ENCODE measurements around the gene ALDH1A2. TPM values are rescaled to one million over a fixed set of nuclear protein-coding genes. Genes with fewer than 3 reads are reported as not detected.

The ALDH1A2 gene
- total and polyA plus RNA-seq, 4 experiments from 2014 or later: 0.15 to 0.83 TPM; not detected in 2

GRCh38 chr15:57917998-57918397, 147.5 kb downstream of the ALDH1A2 start:
- Mint-ChIP-seq H3K9me3 (peaks cover 0 to 4% (median 0%) of the 10 kb centered on the region in 8 donors), H3K27me3 (peaks cover 4 to 14% of the 10 kb centered on the region in 2 donors), H3K36me3 (no peaks in the 10 kb centered on the region), H3K27ac (no peak overlapping the region), H3K4me1 (no peaks in the 10 kb centered on the region), H3K4me3 (no peak overlapping the region)
- H3K27ac ChIP-seq (ENCODE audit: low read depth, low read length): no peak overlapping the region
- H3K9me3 ChIP-seq (ENCODE audit: control insufficient read depth in 1 of 2, low read length in 2 of 2): no peaks in the 10 kb centered on the region
- POLR2A ChIA-PET (ENCODE audit: partially characterized antibody): no interaction called here
- intact Hi-C loops (cut with micrococcal nuclease): no loop called here
- CTCF ChIA-PET (ENCODE audit: partially characterized antibody): no interaction called here
- H3K27me3 ChIP-seq (ENCODE audit: insufficient read depth, low read length): no peaks in the 10 kb centered on the region
- H3K4me3 ChIP-seq (ENCODE audit: low read length in 2 of 2): no peak overlapping the region
- no peaks in the 10 kb centered on the region for H3K4me1 ChIP-seq (ENCODE audit: insufficient read depth, low read length)
- DNase-seq: no peak
- no peaks in the 10 kb centered on the region for H3K36me3 ChIP-seq (ENCODE audit: insufficient read depth, low read length)

GRCh38 chr15:57916695-57917094, 148.8 kb downstream of the ALDH1A2 start:
- H3K4me3 Mint-ChIP-seq: no peak overlapping the region
- Histone ChIP-seq H3K27me3 (ENCODE audit: insufficient read depth, low read length) (no peaks in the 10 kb centered on the region), H3K9me3 (ENCODE audit: control insufficient read depth in 1 of 2, low read length in 2 of 2) (no peaks in the 10 kb centered on the region), H3K27ac (ENCODE audit: low read depth, low read length) (no peak overlapping the region), H3K4me1 (ENCODE audit: insufficient read depth, low read length) (no peaks in the 10 kb centered on the region), H3K36me3 (ENCODE audit: insufficient read depth, low read length) (no peaks in the 10 kb centered on the region), H3K4me3 (ENCODE audit: low read length in 2 of 2) (no peak overlapping the region)
- intact Hi-C loops (cut with micrococcal nuclease): no loop called here
- H3K36me3 Mint-ChIP-seq: no peaks in the 10 kb centered on the region
- H3K27ac Mint-ChIP-seq: no peak overlapping the region
- H3K9me3 Mint-ChIP-seq: peaks cover 0 to 4% (median 0%) of the 10 kb centered on the region in 8 donors
- CTCF ChIA-PET (ENCODE audit: partially characterized antibody): no interaction called here
- no peaks in the 10 kb centered on the region for H3K4me1 Mint-ChIP-seq
- H3K27me3 Mint-ChIP-seq: peaks cover 4 to 14% of the 10 kb centered on the region in 2 donors
- POLR2A ChIA-PET (ENCODE audit: partially characterized antibody): no interaction called here
- DNase-seq: no peak

- Mint-ChIP-seq H3K4me3 (peak overlapping the region in 1 of 8 donors; percentile 18), H3K27me3 (peaks cover 2 to 14% of the 10 kb centered on the region in 2 donors), H3K27ac (no peak overlapping the region), H3K36me3 (no peaks in the 10 kb centered on the region), H3K9me3 (peaks cover 0 to 4% (median 0%) of the 10 kb centered on the region in 8 donors), H3K4me1 (no peaks in the 10 kb centered on the region)
- intact Hi-C loops (cut with micrococcal nuclease): no loop called here
- CTCF ChIA-PET (ENCODE audit: partially characterized antibody): no interaction called here
- POLR2A ChIA-PET (ENCODE audit: partially characterized antibody): no interaction called here
- no peaks in the 10 kb centered on the region for H3K27me3 ChIP-seq (ENCODE audit: insufficient read depth, low read length)
- no peaks in the 10 kb centered on the region for H3K9me3 ChIP-seq (ENCODE audit: control insufficient read depth in 1 of 2, low read length in 2 of 2)
- H3K4me1 ChIP-seq (ENCODE audit: insufficient read depth, low read length): no peaks in the 10 kb centered on the region
- no peak overlapping the region for H3K4me3 ChIP-seq (ENCODE audit: low read length in 2 of 2)
- no peak for DNase-seq
- H3K36me3 ChIP-seq (ENCODE audit: insufficient read depth, low read length): no peaks in the 10 kb centered on the region
- H3K27ac ChIP-seq (ENCODE audit: low read depth, low read length): no peak overlapping the region
Observed at GRCh38 chr15:57915827-57916531, 149.5 kb downstream of the ALDH1A2 start.

GRCh38 chr15:57914350-57915055, 151.0 kb downstream of the ALDH1A2 start:
- Mint-ChIP-seq H3K27me3 (peaks cover 5 to 11% of the 10 kb centered on the region in 2 donors), H3K4me3 (no peak overlapping the region), H3K9me3 (peaks cover 0 to 3% (median 0%) of the 10 kb centered on the region in 8 donors), H3K27ac (no peak overlapping the region), H3K36me3 (no peaks in the 10 kb centered on the region), H3K4me1 (no peaks in the 10 kb centered on the region)
- Histone ChIP-seq H3K4me1 (ENCODE audit: insufficient read depth, low read length) (no peaks in the 10 kb centered on the region), H3K4me3 (ENCODE audit: low read length in 2 of 2) (no peak overlapping the region), H3K36me3 (ENCODE audit: insufficient read depth, low read length) (no peaks in the 10 kb centered on the region), H3K27ac (ENCODE audit: low read depth, low read length) (no peak overlapping the region), H3K27me3 (ENCODE audit: insufficient read depth, low read length) (no peaks in the 10 kb centered on the region), H3K9me3 (ENCODE audit: control insufficient read depth in 1 of 2, low read length in 2 of 2) (no peaks in the 10 kb centered on the region)
- no peak for DNase-seq
- POLR2A ChIA-PET (ENCODE audit: partially characterized antibody): no interaction called here
- CTCF ChIA-PET (ENCODE audit: partially characterized antibody): no interaction called here
- intact Hi-C loops (cut with micrococcal nuclease): no loop called here

- H3K27ac ChIP-seq (ENCODE audit: low read depth, low read length): no peak overlapping the region
- Mint-ChIP-seq H3K4me1 (no peaks in the 10 kb centered on the region), H3K36me3 (no peaks in the 10 kb centered on the region), H3K9me3 (peaks cover 0 to 3% (median 0%) of the 10 kb centered on the region in 8 donors), H3K27me3 (peaks cover 6 to 10% of the 10 kb centered on the region in 2 donors), H3K27ac (no peak overlapping the region), H3K4me3 (no peak overlapping the region)
- no peak overlapping the region for H3K4me3 ChIP-seq (ENCODE audit: low read length in 2 of 2)
- intact Hi-C loops (cut with micrococcal nuclease): no loop called here
- no peak for DNase-seq
- ChIA-PET CTCF (ENCODE audit: partially characterized antibody) (no interaction called here), POLR2A (ENCODE audit: partially characterized antibody) (no interaction called here)
- H3K4me1 ChIP-seq (ENCODE audit: insufficient read depth, low read length): no peaks in the 10 kb centered on the region
- no peaks in the 10 kb centered on the region for H3K36me3 ChIP-seq (ENCODE audit: insufficient read depth, low read length)
- H3K27me3 ChIP-seq (ENCODE audit: insufficient read depth, low read length): no peaks in the 10 kb centered on the region
- H3K9me3 ChIP-seq (ENCODE audit: control insufficient read depth in 1 of 2, low read length in 2 of 2): no peaks in the 10 kb centered on the region
Observed at GRCh38 chr15:57911247-57911646, 154.3 kb downstream of the ALDH1A2 start.

GRCh38 chr15:57910672-57911071, 154.8 kb downstream of the ALDH1A2 start:
- Mint-ChIP-seq H3K36me3 (no peaks in the 10 kb centered on the region), H3K27ac (no peak overlapping the region), H3K4me1 (no peaks in the 10 kb centered on the region), H3K9me3 (peaks cover 0 to 3% (median 0%) of the 10 kb centered on the region in 8 donors), H3K4me3 (no peak overlapping the region), H3K27me3 (peaks cover 4 to 12% of the 10 kb centered on the region in 2 donors)
- H3K4me1 ChIP-seq (ENCODE audit: insufficient read depth, low read length): no peaks in the 10 kb centered on the region
- intact Hi-C loops (cut with micrococcal nuclease): no loop called here
- ChIA-PET POLR2A (ENCODE audit: partially characterized antibody) (no interaction called here), CTCF (ENCODE audit: partially characterized antibody) (no interaction called here)
- no peak for DNase-seq
- no peak overlapping the region for H3K4me3 ChIP-seq (ENCODE audit: low read length in 2 of 2)
- H3K27ac ChIP-seq (ENCODE audit: low read depth, low read length): no peak overlapping the region
- H3K27me3 ChIP-seq (ENCODE audit: insufficient read depth, low read length): no peaks in the 10 kb centered on the region
- H3K9me3 ChIP-seq (ENCODE audit: control insufficient read depth in 1 of 2, low read length in 2 of 2): no peaks in the 10 kb centered on the region
- H3K36me3 ChIP-seq (ENCODE audit: insufficient read depth, low read length): no peaks in the 10 kb centered on the region

GRCh38 chr15:57909388-57909787, 156.1 kb downstream of the ALDH1A2 start:
- Mint-ChIP-seq H3K4me3 (no peak overlapping the region), H3K27me3 (peaks cover 6 to 12% of the 10 kb centered on the region in 2 donors), H3K27ac (no peak overlapping the region), H3K36me3 (no peaks in the 10 kb centered on the region), H3K9me3 (peaks cover 0 to 4% (median 0%) of the 10 kb centered on the region in 8 donors), H3K4me1 (no peaks in the 10 kb centered on the region)
- H3K36me3 ChIP-seq (ENCODE audit: insufficient read depth, low read length): no peaks in the 10 kb centered on the region
- no peak for DNase-seq
- H3K27me3 ChIP-seq (ENCODE audit: insufficient read depth, low read length): no peaks in the 10 kb centered on the region
- no peak overlapping the region for H3K27ac ChIP-seq (ENCODE audit: low read depth, low read length)
- H3K4me1 ChIP-seq (ENCODE audit: insufficient read depth, low read length): no peaks in the 10 kb centered on the region
- ChIA-PET CTCF (ENCODE audit: partially characterized antibody) (no interaction called here), POLR2A (ENCODE audit: partially characterized antibody) (no interaction called here)
- no peak overlapping the region for H3K4me3 ChIP-seq (ENCODE audit: low read length in 2 of 2)
- no peaks in the 10 kb centered on the region for H3K9me3 ChIP-seq (ENCODE audit: control insufficient read depth in 1 of 2, low read length in 2 of 2)
- intact Hi-C loops (cut with micrococcal nuclease): no loop called here

Measured in CD4-positive, alpha-beta memory T cell (primary cell).